Coronary artery (tissue), 2 donors: ENCODE results near the gene SLC27A4.

Experiments
- DNase-seq: peaks from one replicate; pipeline ENCODE4 v3.0.0-alpha.2; 2017; ENCODE audit warnings: low spot score
- H3K27ac ChIP-seq, 2 donors: fragments of 200-600 bp; sonication (generic); one replicate each; pipeline ENCODE4 v1.5.1; 2016 to 2019
- H3K4me3 ChIP-seq: fragments of 200-600 bp; sonication (generic); 2 replicates; pipeline ENCODE4 v1.5.1; 2016; ENCODE audit warnings: mild to moderate bottlenecking, moderate library complexity
- TF ChIP-seq, protein P1 (sequence below): fragments of 200-600 bp; sonication (generic); IDR thresholded peaks from one replicate; pipeline ENCODE4 v1.5.1; 2019; ENCODE audit warnings: antibody characterized with exemption

The SLC27A4 gene

DNA sequence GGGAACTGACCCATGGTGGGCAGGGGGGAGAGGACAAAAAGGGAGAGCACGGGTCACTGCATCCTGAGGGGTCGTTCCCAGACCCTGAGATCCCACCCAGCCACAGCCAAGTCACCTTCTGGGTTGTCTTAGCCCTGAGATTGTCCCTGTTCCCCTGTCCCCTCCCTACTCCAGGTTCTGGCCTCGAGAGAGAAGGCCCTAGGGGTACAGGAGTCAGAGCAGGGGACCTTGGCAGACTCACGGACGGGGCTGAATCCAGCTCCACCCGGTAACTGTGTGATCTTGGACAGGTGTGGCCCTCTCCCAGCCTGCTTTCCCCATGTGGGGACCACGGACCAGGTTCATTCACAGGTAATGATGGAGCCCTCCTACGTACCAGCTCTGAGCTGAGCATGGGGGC is 69.1 kb downstream of the SLC27A4 start:
- Histone ChIP-seq H3K27ac (no peak overlapping the region), H3K4me3 (no peak overlapping the region)
- TF ChIP-seq, protein P1, sequence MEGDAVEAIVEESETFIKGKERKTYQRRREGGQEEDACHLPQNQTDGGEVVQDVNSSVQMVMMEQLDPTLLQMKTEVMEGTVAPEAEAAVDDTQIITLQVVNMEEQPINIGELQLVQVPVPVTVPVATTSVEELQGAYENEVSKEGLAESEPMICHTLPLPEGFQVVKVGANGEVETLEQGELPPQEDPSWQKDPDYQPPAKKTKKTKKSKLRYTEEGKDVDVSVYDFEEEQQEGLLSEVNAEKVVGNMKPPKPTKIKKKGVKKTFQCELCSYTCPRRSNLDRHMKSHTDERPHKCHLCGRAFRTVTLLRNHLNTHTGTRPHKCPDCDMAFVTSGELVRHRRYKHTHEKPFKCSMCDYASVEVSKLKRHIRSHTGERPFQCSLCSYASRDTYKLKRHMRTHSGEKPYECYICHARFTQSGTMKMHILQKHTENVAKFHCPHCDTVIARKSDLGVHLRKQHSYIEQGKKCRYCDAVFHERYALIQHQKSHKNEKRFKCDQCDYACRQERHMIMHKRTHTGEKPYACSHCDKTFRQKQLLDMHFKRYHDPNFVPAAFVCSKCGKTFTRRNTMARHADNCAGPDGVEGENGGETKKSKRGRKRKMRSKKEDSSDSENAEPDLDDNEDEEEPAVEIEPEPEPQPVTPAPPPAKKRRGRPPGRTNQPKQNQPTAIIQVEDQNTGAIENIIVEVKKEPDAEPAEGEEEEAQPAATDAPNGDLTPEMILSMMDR: no peak
- no peak for DNase-seq

DNA sequence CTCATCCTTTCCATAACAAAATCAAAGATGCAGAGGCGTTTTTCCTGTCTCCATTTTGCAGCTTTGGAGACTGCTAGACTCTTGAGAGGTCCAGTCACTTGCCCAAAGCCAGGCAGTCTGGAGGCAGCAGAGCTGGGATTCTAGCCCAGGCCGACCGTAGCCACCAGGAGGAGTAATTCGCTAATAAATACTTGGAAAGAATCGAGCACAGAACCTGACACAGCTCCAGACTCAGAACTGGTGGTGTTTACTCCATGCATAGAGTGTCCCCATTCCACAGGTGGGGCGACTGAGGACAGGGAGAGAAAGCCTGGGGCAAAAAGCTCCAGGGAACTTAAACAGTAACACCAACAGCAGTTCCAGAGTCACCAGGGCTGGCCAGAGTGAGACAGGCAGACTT is 69.7 kb downstream of the SLC27A4 start:
- no peak overlapping the region for H3K27ac ChIP-seq
- TF ChIP-seq, protein P1: no peak
- no peak overlapping the region for H3K4me3 ChIP-seq
- DNase-seq: no peak
